ENCODE measurements around the gene KDELR3. TPM values are rescaled to one million over a fixed set of nuclear protein-coding genes. Genes with fewer than 3 reads are reported as not detected.

KDELR3 gene
- total and polyA plus RNA-seq, 2 donors (not counting 1 experiment from before 2014, with no cell fraction given): 78.8 to 305 TPM

DNA sequence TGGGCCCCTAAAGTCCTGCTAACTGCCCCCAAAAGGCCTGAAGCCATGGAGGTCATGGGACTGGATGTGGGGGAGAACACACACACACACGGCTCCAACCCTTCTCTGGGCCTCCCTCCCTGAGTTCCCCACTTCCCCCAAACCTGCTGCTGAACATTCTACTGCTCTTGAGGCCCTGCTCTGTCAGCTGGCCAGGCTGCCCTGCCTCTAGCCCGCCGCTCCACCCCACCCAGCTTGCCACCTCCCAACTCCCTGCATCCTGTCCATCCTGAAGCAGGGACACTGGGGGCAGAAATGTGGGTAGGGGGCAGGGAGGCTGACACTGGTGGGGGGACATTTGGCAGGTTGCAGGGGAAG lies 13.9 kb upstream of the KDELR3 start:
- Histone ChIP-seq H3K27me3 (ENCODE audit: control insufficient read depth, insufficient read depth, low read length) (peaks cover 56% of the 10 kb centered on the region), H3K27ac (ENCODE audit: insufficient read depth, low read length) (no peak overlapping the region), H3K4me1 (ENCODE audit: control insufficient read depth, extremely low read depth, insufficient read depth, low read length) (no peaks in the 10 kb centered on the region), H2AFZ (ENCODE audit: low read length) (no peak overlapping the region), H3K79me2 (ENCODE audit: control insufficient read depth, insufficient read depth, low read length) (no peaks in the 10 kb centered on the region), H3K4me3 (replicated peaks in 1 of 4; ENCODE audit: control extremely low read depth in 1 of 4, insufficient read depth in 1 of 4, low read depth in 3 of 4, low read length in 4 of 4) (no peak overlapping the region), H3K4me2 (ENCODE audit: extremely low read depth, insufficient read depth, low read length) (no peak overlapping the region), H3K9ac (ENCODE audit: insufficient read depth, low read length) (no peak overlapping the region), H4K20me1 (ENCODE audit: control insufficient read depth, extremely low read depth, insufficient read depth, low read length) (no peaks in the 10 kb centered on the region), H3K36me3 (ENCODE audit: control insufficient read depth, insufficient read depth, low read length) (no peaks in the 10 kb centered on the region), H3K9me3 (ENCODE audit: control insufficient read depth, insufficient read depth, low read depth, low read length) (no peaks in the 10 kb centered on the region)
- no peak for TF ChIP-seq EZH2 (IDR thresholded peaks at IDR 0.05; ENCODE audit: low read length, missing control alignments)
- TF ChIP-seq, protein P1, sequence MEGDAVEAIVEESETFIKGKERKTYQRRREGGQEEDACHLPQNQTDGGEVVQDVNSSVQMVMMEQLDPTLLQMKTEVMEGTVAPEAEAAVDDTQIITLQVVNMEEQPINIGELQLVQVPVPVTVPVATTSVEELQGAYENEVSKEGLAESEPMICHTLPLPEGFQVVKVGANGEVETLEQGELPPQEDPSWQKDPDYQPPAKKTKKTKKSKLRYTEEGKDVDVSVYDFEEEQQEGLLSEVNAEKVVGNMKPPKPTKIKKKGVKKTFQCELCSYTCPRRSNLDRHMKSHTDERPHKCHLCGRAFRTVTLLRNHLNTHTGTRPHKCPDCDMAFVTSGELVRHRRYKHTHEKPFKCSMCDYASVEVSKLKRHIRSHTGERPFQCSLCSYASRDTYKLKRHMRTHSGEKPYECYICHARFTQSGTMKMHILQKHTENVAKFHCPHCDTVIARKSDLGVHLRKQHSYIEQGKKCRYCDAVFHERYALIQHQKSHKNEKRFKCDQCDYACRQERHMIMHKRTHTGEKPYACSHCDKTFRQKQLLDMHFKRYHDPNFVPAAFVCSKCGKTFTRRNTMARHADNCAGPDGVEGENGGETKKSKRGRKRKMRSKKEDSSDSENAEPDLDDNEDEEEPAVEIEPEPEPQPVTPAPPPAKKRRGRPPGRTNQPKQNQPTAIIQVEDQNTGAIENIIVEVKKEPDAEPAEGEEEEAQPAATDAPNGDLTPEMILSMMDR (conservative IDR thresholded peaks at IDR 0.05 in 1 of 2, IDR thresholded peaks at IDR 0.05 in 1 of 2; ENCODE audit: low read depth in 1 of 2, low read length in 2 of 2): no peak
- DNase-seq (ENCODE audit: low read depth in 2 of 2): no peak

DNA sequence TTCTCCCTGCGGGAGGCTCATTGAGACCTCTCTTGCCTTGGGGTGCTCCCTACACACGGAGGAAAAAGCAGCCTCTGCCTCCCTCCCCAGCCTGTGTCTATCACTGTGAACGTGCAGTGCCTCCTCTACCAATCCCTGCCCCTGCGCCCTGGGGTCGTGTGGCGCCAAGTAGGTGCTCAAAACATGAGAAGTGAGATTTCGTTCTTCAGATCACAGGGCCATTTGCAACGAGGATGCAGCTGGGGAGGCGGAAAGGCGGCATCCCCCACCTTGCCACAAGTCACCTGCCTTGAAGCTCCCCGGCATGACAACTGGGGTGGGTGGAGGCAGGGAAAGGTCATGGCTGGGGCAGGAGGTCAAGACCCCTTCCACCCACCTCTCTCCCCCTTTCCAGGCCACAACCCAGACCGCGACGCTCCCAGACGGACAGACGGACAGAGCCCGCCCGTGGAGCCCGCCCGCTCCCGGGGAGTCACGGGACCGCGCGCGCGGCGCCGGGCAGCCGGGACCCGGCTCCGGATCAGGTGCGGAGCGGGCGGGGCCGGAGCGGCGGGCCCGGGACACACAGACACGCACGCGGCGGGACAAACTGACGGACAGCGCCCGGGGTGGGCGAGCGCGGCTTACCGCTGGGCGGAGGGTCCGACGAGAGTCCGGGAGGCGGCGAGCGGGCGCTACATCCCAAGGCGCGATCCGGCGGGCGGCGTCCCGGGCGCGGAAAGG lies 13.4 kb upstream of the KDELR3 start:
- Histone ChIP-seq H3K27ac (ENCODE audit: insufficient read depth, low read length) (no peak overlapping the region), H3K4me2 (ENCODE audit: extremely low read depth, insufficient read depth, low read length) (peak overlapping the region; percentile 13), H3K4me3 (replicated peaks in 1 of 4; ENCODE audit: control extremely low read depth in 1 of 4, insufficient read depth in 1 of 4, low read depth in 3 of 4, low read length in 4 of 4) (no peak overlapping the region), H3K79me2 (ENCODE audit: control insufficient read depth, insufficient read depth, low read length) (no peaks in the 10 kb centered on the region), H3K9ac (ENCODE audit: insufficient read depth, low read length) (no peak overlapping the region), H3K9me3 (ENCODE audit: control insufficient read depth, insufficient read depth, low read depth, low read length) (no peaks in the 10 kb centered on the region), H3K36me3 (ENCODE audit: control insufficient read depth, insufficient read depth, low read length) (no peaks in the 10 kb centered on the region), H2AFZ (ENCODE audit: low read length) (no peak overlapping the region), H3K27me3 (ENCODE audit: control insufficient read depth, insufficient read depth, low read length) (peaks cover 62% of the 10 kb centered on the region), H4K20me1 (ENCODE audit: control insufficient read depth, extremely low read depth, insufficient read depth, low read length) (no peaks in the 10 kb centered on the region), H3K4me1 (ENCODE audit: control insufficient read depth, extremely low read depth, insufficient read depth, low read length) (no peaks in the 10 kb centered on the region)
- DNase-seq (ENCODE audit: low read depth in 2 of 2): no peak
- TF ChIP-seq EZH2 (IDR thresholded peaks at IDR 0.05; ENCODE audit: low read length, missing control alignments): peak; percentile 99
- TF ChIP-seq, protein P1 (conservative IDR thresholded peaks at IDR 0.05 in 1 of 2, IDR thresholded peaks at IDR 0.05 in 1 of 2; ENCODE audit: low read depth in 1 of 2, low read length in 2 of 2): no peak

DNA sequence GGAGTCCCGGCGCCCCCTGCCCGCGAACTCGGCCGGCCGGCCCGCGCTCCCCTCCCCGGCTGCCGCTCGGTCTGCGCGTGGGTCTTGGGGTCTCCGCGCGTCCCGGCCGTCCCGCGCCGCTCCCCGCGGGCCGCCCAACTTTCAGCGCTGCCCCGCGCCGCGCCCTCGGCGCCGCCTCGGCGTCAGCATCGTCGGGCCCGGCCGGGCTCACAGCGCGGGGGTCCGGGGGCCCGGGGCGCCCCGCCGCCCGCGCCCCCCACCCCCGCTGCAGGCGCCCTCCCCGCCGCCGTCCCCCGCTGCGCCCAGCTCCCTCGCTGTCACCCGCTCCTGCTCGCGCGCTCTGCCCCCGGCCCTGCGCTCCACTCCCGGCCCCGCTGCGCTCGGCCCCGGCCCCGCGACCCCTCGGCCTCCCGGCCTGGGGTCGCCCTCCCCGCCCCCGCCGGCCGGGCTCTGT lies 12.8 kb upstream of the KDELR3 start, which contains the start of gene KCNJ4:
TSS of gene KCNJ4 (minus strand) at position 124 of the 454 bp plus-strand sequence. CDS start 27,067 bp downstream, outside the sequence.
- no peak within 1 kb of the TSS for H3K9ac ChIP-seq (ENCODE audit: insufficient read depth, low read length)
- no peak for DNase-seq (ENCODE audit: low read depth in 2 of 2)
- no peaks in the 10 kb centered on the region for H3K79me2 ChIP-seq (ENCODE audit: control insufficient read depth, insufficient read depth, low read length)
- H3K27ac ChIP-seq (ENCODE audit: insufficient read depth, low read length): no peak within 1 kb of the TSS
- peaks cover 65% of the 10 kb centered on the region for H3K27me3 ChIP-seq (ENCODE audit: control insufficient read depth, insufficient read depth, low read length)
- peak within 1 kb of the TSS; percentile 13 for H3K4me2 ChIP-seq (ENCODE audit: extremely low read depth, insufficient read depth, low read length)
- no peaks in the 10 kb centered on the region for H3K9me3 ChIP-seq (ENCODE audit: control insufficient read depth, insufficient read depth, low read depth, low read length)
- no peaks in the 10 kb centered on the region for H3K4me1 ChIP-seq (ENCODE audit: control insufficient read depth, extremely low read depth, insufficient read depth, low read length)
- no peak within 1 kb of the TSS for H2AFZ ChIP-seq (ENCODE audit: low read length)
- H4K20me1 ChIP-seq (ENCODE audit: control insufficient read depth, extremely low read depth, insufficient read depth, low read length): no peaks in the 10 kb centered on the region
- no peaks in the 10 kb centered on the region for H3K36me3 ChIP-seq (ENCODE audit: control insufficient read depth, insufficient read depth, low read length)
- H3K4me3 ChIP-seq (replicated peaks in 1 of 4; ENCODE audit: control extremely low read depth in 1 of 4, insufficient read depth in 1 of 4, low read depth in 3 of 4, low read length in 4 of 4): peak within 1 kb of the TSS in 1 of 4 experiments; percentile 4
- TF ChIP-seq, protein P1 (conservative IDR thresholded peaks at IDR 0.05 in 1 of 2, IDR thresholded peaks at IDR 0.05 in 1 of 2; ENCODE audit: low read depth in 1 of 2, low read length in 2 of 2): no peak
- no peak for TF ChIP-seq EZH2 (IDR thresholded peaks at IDR 0.05; ENCODE audit: low read length, missing control alignments)

Data from fibroblast of lung (primary cell).